GM23338 (cell line): ENCODE measurements around the gene MEOX1. TPM values are rescaled to one million over a fixed set of nuclear protein-coding genes. Genes with fewer than 3 reads are reported as not detected.

Experiments
- ATAC-seq: fragments of 200-7000 bp; cut with Tn5 transposase; 3 replicates; pipeline ENCODE4 v1.9.1; 2020
- DNase-seq: peaks from one replicate; pipeline ENCODE4 v3.0.0-alpha.2; 2015; ENCODE audit warnings: low spot score
- H2AFZ ChIP-seq: fragments of 200-600 bp; sonication (generic); 2 replicates; pipeline ENCODE4 v1.8.0; 2016; ENCODE audit warnings: antibody characterized with exemption, mild to moderate bottlenecking, moderate library complexity
- H3F3A ChIP-seq: fragments of 200-600 bp; sonication (generic); replicated peaks from 2 replicates; pipeline ENCODE4 v1.8.0; 2017; ENCODE audit warnings: antibody characterized with exemption, mixed run types, low read depth
- H3K27ac ChIP-seq: fragments of 200-600 bp; sonication (generic); 2 replicates; pipeline ENCODE4 v1.6.1; 2016; ENCODE audit warnings: low read depth
- H3K27me3 ChIP-seq: fragments of 200-600 bp; sonication (generic); 2 replicates; pipeline ENCODE4 v1.8.0; 2016; ENCODE audit warnings: mild to moderate bottlenecking, mixed run types, moderate library complexity; ENCODE audit not compliant: insufficient read depth
- H3K36me3 ChIP-seq: fragments of 200-600 bp; sonication (generic); 2 replicates; pipeline ENCODE4 v1.8.0; 2016; ENCODE audit warnings: mild to moderate bottlenecking; ENCODE audit not compliant: insufficient read depth
- H3K4me1 ChIP-seq: fragments of 200-600 bp; sonication (generic); 2 replicates; pipeline ENCODE4 v1.8.0; 2016; ENCODE audit warnings: mild to moderate bottlenecking, moderate library complexity; ENCODE audit not compliant: insufficient read depth
- H3K4me2 ChIP-seq: fragments of 200-600 bp; sonication (generic); 2 replicates; pipeline ENCODE4 v1.7.1; 2017; ENCODE audit warnings: mixed run types
- H3K4me3 ChIP-seq: fragments of 200-600 bp; sonication (generic); 2 replicates; pipeline ENCODE4 v1.6.1; 2016; ENCODE audit warnings: mixed run types
- H3K79me2 ChIP-seq: fragments of 200-600 bp; sonication (generic); replicated peaks from 2 replicates; pipeline ENCODE4 v1.8.0; 2017; ENCODE audit warnings: mild to moderate bottlenecking; ENCODE audit not compliant: insufficient read depth
- H3K9me2 ChIP-seq: fragments of 200-600 bp; sonication (generic); 2 replicates; pipeline ENCODE4 v1.8.0; 2017; ENCODE audit not compliant: insufficient read depth
- H4K20me1 ChIP-seq: fragments of 200-600 bp; sonication (generic); replicated peaks from 2 replicates; pipeline ENCODE4 v1.8.0; 2017; ENCODE audit warnings: mild to moderate bottlenecking; ENCODE audit not compliant: insufficient read depth
- H3K27ac Mint-ChIP-seq: 2 replicates; pipeline ENCODE4 v1.8.0; 2020; ENCODE audit warnings: inconsistent platforms, mild to moderate bottlenecking, moderate library complexity, mixed read lengths
- H3K27me3 Mint-ChIP-seq: 3 replicates; pipeline ENCODE4 v1.8.0; 2022; ENCODE audit warnings: low read depth, mild to moderate bottlenecking, moderate library complexity, mixed read lengths, inconsistent platforms; ENCODE audit not compliant: insufficient read depth, poor library complexity
- H3K36me3 Mint-ChIP-seq: 3 replicates; pipeline ENCODE4 v1.8.0; 2021; ENCODE audit warnings: low read depth, mild to moderate bottlenecking, inconsistent platforms, moderate library complexity, mixed read lengths
- H3K4me1 Mint-ChIP-seq: 3 replicates; pipeline ENCODE4 v1.8.0; 2020; ENCODE audit warnings: mild to moderate bottlenecking, inconsistent platforms, mixed read lengths
- H3K4me3 Mint-ChIP-seq: 3 replicates; pipeline ENCODE4 v1.8.0; 2021; ENCODE audit warnings: moderate library complexity, mild to moderate bottlenecking, inconsistent platforms, mixed read lengths
- H3K9me3 Mint-ChIP-seq: 3 replicates; pipeline ENCODE4 v1.8.0; 2020; ENCODE audit warnings: moderate library complexity, mild to moderate bottlenecking, inconsistent platforms, mixed read lengths
- CREB1 ChIP-seq: fragments of 250-450 bp; sonication (Bioruptor Pico); IDR thresholded peaks from 2 replicates; pipeline ENCODE4 v1.5.0; 2020; ENCODE audit warnings: low read depth, mild to moderate bottlenecking, moderate library complexity
- EZH2 ChIP-seq: fragments of 200-600 bp; sonication (generic); IDR thresholded peaks from one replicate; pipeline ENCODE4 v1.8.0; 2017; ENCODE audit warnings: antibody characterized with exemption, mild to moderate bottlenecking, low read depth; ENCODE audit not compliant: unreplicated experiment
- EZH2phosphoT487 ChIP-seq: fragments of 200-600 bp; sonication (generic); IDR thresholded peaks from one replicate; pipeline ENCODE4 v1.8.1; 2018; ENCODE audit warnings: antibody characterized with exemption; ENCODE audit not compliant: unreplicated experiment
- JUNB ChIP-seq: IDR thresholded peaks from one replicate; pipeline ENCODE4 v1.6.1; 2016; ENCODE audit warnings: antibody characterized with exemption; ENCODE audit not compliant: unreplicated experiment
- NANOG ChIP-seq: IDR thresholded peaks from 2 replicates; pipeline ENCODE4 v1.6.1; 2016; ENCODE audit warnings: antibody characterized with exemption, borderline replicate concordance
- POLR2AphosphoS5 ChIP-seq: IDR thresholded peaks from 2 replicates; pipeline ENCODE4 v1.6.1; 2016; ENCODE audit warnings: antibody characterized with exemption, low read depth
- STAT1 ChIP-seq: IDR thresholded peaks from one replicate; pipeline ENCODE4 v1.6.1; 2016; ENCODE audit warnings: antibody characterized with exemption; ENCODE audit not compliant: unreplicated experiment
- ZNF114 ChIP-seq: fragments of 250-450 bp; sonication (Bioruptor Pico); IDR thresholded peaks from 2 replicates; pipeline ENCODE4 v1.5.0; 2020; ENCODE audit warnings: mild to moderate bottlenecking, moderate library complexity
- ZNF331 ChIP-seq: fragments of 250-450 bp; sonication (Bioruptor Pico); IDR thresholded peaks from 2 replicates; pipeline ENCODE4 v1.5.0; 2020; ENCODE audit warnings: low read depth, mild to moderate bottlenecking, moderate library complexity
- polyA plus RNA-seq: library from polyadenylated mRNA; unstranded; fragments of >200 nt; fragmentation: Nextera tagmentation; extraction: Ambion mirVana; gene quantifications from 2 replicates; pipeline ENCODE4 v1.2.1, GENCODE V29; 2016
- total RNA-seq: library from RNA; depleted of rRNA; stranded (reverse); fragments of >200 nt; shearing (Covaris generic); gene quantifications from 2 replicates; pipeline ENCODE4 v1.2.3, GENCODE V29; 2014
- TF ChIP-seq, protein P1 (sequence below), 2 experiments: fragments of 200-600 bp in 1 of 2; sonication (generic) in 1 of 2; conservative IDR thresholded peaks; 2 replicates each; pipeline versions ENCODE4 v1.5.1 to v1.6.1; 2016 to 2017; ENCODE audit warnings: antibody characterized with exemption in 2 of 2, low read depth in 2 of 2, mild to moderate bottlenecking in 2 of 2, moderate library complexity in 1 of 2
- TF ChIP-seq, protein P2 (sequence below): IDR thresholded peaks from 2 replicates; pipeline ENCODE4 v1.6.1; 2016; ENCODE audit warnings: antibody characterized with exemption
- TF ChIP-seq, protein P3 (sequence below): fragments of 250-450 bp; sonication (Bioruptor Pico); IDR thresholded peaks from 2 replicates; pipeline ENCODE4 v1.5.0; 2020; ENCODE audit warnings: mild to moderate bottlenecking, moderate library complexity
- TF ChIP-seq, protein P4 (sequence below): IDR thresholded peaks from one replicate; pipeline ENCODE4 v1.6.1; 2018; ENCODE audit warnings: antibody characterized with exemption; ENCODE audit not compliant: unreplicated experiment

Gene MEOX1
- total and polyA plus RNA-seq, 2 experiments from 2014 or later = not detected

DNA sequence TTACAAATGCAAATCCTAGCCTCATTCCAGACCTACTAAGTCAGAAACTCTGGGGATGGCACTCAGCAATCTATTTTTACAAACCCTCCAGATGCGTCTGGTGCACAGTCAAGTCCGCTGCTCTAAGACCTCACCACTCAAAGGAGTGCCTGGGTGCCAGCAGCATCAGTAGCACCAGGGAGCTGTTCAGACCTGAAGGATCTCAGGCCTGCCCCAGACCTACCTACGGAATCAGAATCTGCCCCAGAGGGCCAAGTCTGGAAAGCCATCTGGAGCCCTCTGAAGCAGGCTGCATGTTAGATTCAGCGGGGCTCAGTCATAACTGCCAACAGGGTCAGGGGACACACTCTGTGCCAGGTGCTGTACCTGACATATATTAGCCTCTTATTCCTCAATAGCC is 17.6 kb downstream of the MEOX1 start:
- no peak for DNase-seq
- Histone ChIP-seq H3K4me2 (no peak overlapping the region), H3K4me3 (no peak overlapping the region), H3K27ac (no peak overlapping the region), H4K20me1 (no peaks in the 10 kb centered on the region), H3K4me1 (peaks cover 8% of the 10 kb centered on the region; the same call in 1 of the 2 replicates), H3K36me3 (no peaks in the 10 kb centered on the region), H3F3A (no peaks in the 10 kb centered on the region), H3K9me2 (no peaks in the 10 kb centered on the region), H2AFZ (peak overlapping the region; percentile 43), H3K79me2 (no peaks in the 10 kb centered on the region), H3K27me3 (peaks cover 19% of the 10 kb centered on the region)
- no peaks in the 10 kb centered on the region for H3K36me3 Mint-ChIP-seq
- H3K4me3 Mint-ChIP-seq = peak overlapping the region; percentile 35; the same call in 1 of the 3 replicates
- H3K4me1 Mint-ChIP-seq = peaks cover 16% of the 10 kb centered on the region
- peaks cover 28% of the 10 kb centered on the region for H3K27me3 Mint-ChIP-seq
- no peak overlapping the region for H3K27ac Mint-ChIP-seq
- no peaks in the 10 kb centered on the region for H3K9me3 Mint-ChIP-seq
- no peak; the same call in 2 of the 3 replicates for ATAC-seq
- TF ChIP-seq, protein P1, sequence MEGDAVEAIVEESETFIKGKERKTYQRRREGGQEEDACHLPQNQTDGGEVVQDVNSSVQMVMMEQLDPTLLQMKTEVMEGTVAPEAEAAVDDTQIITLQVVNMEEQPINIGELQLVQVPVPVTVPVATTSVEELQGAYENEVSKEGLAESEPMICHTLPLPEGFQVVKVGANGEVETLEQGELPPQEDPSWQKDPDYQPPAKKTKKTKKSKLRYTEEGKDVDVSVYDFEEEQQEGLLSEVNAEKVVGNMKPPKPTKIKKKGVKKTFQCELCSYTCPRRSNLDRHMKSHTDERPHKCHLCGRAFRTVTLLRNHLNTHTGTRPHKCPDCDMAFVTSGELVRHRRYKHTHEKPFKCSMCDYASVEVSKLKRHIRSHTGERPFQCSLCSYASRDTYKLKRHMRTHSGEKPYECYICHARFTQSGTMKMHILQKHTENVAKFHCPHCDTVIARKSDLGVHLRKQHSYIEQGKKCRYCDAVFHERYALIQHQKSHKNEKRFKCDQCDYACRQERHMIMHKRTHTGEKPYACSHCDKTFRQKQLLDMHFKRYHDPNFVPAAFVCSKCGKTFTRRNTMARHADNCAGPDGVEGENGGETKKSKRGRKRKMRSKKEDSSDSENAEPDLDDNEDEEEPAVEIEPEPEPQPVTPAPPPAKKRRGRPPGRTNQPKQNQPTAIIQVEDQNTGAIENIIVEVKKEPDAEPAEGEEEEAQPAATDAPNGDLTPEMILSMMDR (conservative IDR thresholded peaks at IDR 0.05; ENCODE audit: low read depth in 2 of 2) = no peak
- TF ChIP-seq, protein P2, sequence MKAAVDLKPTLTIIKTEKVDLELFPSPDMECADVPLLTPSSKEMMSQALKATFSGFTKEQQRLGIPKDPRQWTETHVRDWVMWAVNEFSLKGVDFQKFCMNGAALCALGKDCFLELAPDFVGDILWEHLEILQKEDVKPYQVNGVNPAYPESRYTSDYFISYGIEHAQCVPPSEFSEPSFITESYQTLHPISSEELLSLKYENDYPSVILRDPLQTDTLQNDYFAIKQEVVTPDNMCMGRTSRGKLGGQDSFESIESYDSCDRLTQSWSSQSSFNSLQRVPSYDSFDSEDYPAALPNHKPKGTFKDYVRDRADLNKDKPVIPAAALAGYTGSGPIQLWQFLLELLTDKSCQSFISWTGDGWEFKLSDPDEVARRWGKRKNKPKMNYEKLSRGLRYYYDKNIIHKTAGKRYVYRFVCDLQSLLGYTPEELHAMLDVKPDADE = no peak
- TF ChIP-seq ZNF114 (CRISPR knock-in tag) (no peak), CREB1 (no peak), NANOG (no peak), POLR2AphosphoS5 (no peak), EZH2phosphoT487 (no peak), EZH2 (no peak), ZNF331 (CRISPR knock-in tag) (no peak), STAT1 (no peak), JUNB (no peak)
- TF ChIP-seq, protein P3, sequence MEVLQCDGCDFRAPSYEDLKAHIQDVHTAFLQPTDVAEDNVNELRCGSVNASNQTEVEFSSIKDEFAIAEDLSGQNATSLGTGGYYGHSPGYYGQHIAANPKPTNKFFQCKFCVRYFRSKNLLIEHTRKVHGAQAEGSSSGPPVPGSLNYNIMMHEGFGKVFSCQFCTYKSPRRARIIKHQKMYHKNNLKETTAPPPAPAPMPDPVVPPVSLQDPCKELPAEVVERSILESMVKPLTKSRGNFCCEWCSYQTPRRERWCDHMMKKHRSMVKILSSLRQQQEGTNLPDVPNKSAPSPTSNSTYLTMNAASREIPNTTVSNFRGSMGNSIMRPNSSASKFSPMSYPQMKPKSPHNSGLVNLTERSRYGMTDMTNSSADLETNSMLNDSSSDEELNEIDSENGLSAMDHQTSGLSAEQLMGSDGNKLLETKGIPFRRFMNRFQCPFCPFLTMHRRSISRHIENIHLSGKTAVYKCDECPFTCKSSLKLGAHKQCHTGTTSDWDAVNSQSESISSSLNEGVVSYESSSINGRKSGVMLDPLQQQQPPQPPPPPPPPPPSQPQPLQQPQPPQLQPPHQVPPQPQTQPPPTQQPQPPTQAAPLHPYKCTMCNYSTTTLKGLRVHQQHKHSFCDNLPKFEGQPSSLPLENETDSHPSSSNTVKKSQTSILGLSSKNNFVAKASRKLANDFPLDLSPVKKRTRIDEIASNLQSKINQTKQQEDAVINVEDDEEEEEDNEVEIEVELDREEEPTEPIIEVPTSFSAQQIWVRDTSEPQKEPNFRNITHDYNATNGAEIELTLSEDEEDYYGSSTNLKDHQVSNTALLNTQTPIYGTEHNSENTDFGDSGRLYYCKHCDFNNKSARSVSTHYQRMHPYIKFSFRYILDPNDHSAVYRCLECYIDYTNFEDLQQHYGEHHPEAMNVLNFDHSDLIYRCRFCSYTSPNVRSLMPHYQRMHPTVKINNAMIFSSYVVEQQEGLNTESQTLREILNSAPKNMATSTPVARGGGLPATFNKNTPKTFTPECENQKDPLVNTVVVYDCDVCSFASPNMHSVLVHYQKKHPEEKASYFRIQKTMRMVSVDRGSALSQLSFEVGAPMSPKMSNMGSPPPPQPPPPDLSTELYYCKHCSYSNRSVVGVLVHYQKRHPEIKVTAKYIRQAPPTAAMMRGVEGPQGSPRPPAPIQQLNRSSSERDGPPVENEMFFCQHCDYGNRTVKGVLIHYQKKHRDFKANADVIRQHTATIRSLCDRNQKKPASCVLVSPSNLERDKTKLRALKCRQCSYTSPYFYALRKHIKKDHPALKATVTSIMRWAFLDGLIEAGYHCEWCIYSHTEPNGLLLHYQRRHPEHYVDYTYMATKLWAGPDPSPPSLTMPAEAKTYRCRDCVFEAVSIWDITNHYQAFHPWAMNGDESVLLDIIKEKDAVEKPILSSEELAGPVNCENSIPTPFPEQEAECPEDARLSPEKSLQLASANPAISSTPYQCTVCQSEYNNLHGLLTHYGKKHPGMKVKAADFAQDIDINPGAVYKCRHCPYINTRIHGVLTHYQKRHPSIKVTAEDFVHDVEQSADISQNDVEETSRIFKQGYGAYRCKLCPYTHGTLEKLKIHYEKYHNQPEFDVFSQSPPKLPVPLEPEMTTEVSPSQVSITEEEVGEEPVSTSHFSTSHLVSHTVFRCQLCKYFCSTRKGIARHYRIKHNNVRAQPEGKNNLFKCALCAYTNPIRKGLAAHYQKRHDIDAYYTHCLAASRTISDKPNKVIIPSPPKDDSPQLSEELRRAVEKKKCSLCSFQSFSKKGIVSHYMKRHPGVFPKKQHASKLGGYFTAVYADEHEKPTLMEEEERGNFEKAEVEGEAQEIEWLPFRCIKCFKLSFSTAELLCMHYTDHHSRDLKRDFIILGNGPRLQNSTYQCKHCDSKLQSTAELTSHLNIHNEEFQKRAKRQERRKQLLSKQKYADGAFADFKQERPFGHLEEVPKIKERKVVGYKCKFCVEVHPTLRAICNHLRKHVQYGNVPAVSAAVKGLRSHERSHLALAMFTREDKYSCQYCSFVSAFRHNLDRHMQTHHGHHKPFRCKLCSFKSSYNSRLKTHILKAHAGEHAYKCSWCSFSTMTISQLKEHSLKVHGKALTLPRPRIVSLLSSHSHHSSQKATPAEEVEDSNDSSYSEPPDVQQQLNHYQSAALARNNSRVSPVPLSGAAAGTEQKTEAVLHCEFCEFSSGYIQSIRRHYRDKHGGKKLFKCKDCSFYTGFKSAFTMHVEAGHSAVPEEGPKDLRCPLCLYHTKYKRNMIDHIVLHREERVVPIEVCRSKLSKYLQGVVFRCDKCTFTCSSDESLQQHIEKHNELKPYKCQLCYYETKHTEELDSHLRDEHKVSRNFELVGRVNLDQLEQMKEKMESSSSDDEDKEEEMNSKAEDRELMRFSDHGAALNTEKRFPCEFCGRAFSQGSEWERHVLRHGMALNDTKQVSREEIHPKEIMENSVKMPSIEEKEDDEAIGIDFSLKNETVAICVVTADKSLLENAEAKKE = no peak
- TF ChIP-seq, protein P4, sequence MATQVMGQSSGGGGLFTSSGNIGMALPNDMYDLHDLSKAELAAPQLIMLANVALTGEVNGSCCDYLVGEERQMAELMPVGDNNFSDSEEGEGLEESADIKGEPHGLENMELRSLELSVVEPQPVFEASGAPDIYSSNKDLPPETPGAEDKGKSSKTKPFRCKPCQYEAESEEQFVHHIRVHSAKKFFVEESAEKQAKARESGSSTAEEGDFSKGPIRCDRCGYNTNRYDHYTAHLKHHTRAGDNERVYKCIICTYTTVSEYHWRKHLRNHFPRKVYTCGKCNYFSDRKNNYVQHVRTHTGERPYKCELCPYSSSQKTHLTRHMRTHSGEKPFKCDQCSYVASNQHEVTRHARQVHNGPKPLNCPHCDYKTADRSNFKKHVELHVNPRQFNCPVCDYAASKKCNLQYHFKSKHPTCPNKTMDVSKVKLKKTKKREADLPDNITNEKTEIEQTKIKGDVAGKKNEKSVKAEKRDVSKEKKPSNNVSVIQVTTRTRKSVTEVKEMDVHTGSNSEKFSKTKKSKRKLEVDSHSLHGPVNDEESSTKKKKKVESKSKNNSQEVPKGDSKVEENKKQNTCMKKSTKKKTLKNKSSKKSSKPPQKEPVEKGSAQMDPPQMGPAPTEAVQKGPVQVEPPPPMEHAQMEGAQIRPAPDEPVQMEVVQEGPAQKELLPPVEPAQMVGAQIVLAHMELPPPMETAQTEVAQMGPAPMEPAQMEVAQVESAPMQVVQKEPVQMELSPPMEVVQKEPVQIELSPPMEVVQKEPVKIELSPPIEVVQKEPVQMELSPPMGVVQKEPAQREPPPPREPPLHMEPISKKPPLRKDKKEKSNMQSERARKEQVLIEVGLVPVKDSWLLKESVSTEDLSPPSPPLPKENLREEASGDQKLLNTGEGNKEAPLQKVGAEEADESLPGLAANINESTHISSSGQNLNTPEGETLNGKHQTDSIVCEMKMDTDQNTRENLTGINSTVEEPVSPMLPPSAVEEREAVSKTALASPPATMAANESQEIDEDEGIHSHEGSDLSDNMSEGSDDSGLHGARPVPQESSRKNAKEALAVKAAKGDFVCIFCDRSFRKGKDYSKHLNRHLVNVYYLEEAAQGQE = no peak
